K562 (cell line): ENCODE results near the gene DIPK1B. TPM values are rescaled to one million over a fixed set of nuclear protein-coding genes. Genes with fewer than 3 reads are reported as not detected.

Source experiments
- ATAC-seq: fragments of 200-7000 bp; cut with Tn5 transposase; 3 replicates; pipeline ENCODE4 v1.9.1; 2020; ENCODE audit warnings: moderate library complexity
- BruUV-seq: library from RNA; stranded (reverse); fragments of 400-500 nt; replicated peaks from 2 replicates; lab custom pipeline; 2021; lab: Mats Ljungman, UMichigan
- CTCF ChIA-PET: fragments of 300-600 bp; formaldehyde crosslinking; extraction: SDS; loops from one replicate; lab custom pipeline; 2021; ENCODE audit warnings: low intra/inter-chr PET ratio; lab: Yijun Ruan, JAX
- POLR2A ChIA-PET: fragments of 300-600, 350-650 bp; sonication (Branson Sonifier 250); formaldehyde crosslinking; extraction: SDS; loops from one replicate; lab custom pipeline; 2021; ENCODE audit warnings: antibody characterized with exemption, inconsistent platforms; lab: Yijun Ruan, JAX
- DNase-seq, 4 experiments: peaks; one replicate each; pipeline versions ENCODE4 v3.0.0 to v3.0.0-alpha.2; 2011 to 2018; ENCODE audit warnings: low spot score in 3 of 4, mixed read lengths in 3 of 4; ENCODE audit errors: extremely low read depth in 1 of 4
- FAIRE-seq: peaks from 2 replicates; lab custom pipeline; 2011; peaks lifted over from hg19 to GRCh38; lab: Jason Lieb, UNC
- H2AFZ ChIP-seq: 2 replicates; pipeline ENCODE4 v1.6.0; 2011; ENCODE audit warnings: low read depth, low read length, control low read depth, inconsistent platforms
- H3K27ac ChIP-seq: fragments of 200-600 bp; 3 replicates; pipeline ENCODE4 v1.8.0; 2011; ENCODE audit warnings: low read depth, mild to moderate bottlenecking, control low read depth, inconsistent platforms, low read length, moderate library complexity, mixed read lengths; ENCODE audit errors: extremely low read depth
- H3K27me3 ChIP-seq, 2 experiments: fragments of 300-600 bp in 1 of 2; 2 replicates in 1 of 2; 3 replicates in 1 of 2; pipeline versions ENCODE4 v1.6.0 to v1.8.0; 2011; ENCODE audit warnings: inconsistent platforms in 2 of 2, low read length in 2 of 2, mild to moderate bottlenecking in 1 of 2, mixed read lengths in 1 of 2, moderate library complexity in 1 of 2; ENCODE audit not compliant: control insufficient read depth in 2 of 2, insufficient read depth in 2 of 2
- H3K36me3 ChIP-seq: fragments of 300-600 bp; 3 replicates; pipeline ENCODE4 v1.8.0; 2011; ENCODE audit warnings: mild to moderate bottlenecking, low read length, inconsistent platforms; ENCODE audit not compliant: control insufficient read depth, insufficient read depth
- H3K4me1 ChIP-seq, 2 experiments: fragments of 200-600 bp in 1 of 2; replicated peaks in 1 of 2; 2 replicates in 1 of 2; 3 replicates in 1 of 2; pipeline versions ENCODE4 v1.5.1 to v1.8.0; 2011; ENCODE audit warnings: inconsistent platforms in 2 of 2, low read length in 2 of 2, mild to moderate bottlenecking in 1 of 2, mixed read lengths in 1 of 2, moderate library complexity in 1 of 2; ENCODE audit not compliant: control insufficient read depth in 2 of 2, insufficient read depth in 2 of 2
- H3K4me2 ChIP-seq: 2 replicates; pipeline ENCODE4 v1.6.1; 2011; ENCODE audit warnings: low read length, control low read depth, inconsistent platforms, mixed read lengths; ENCODE audit not compliant: insufficient read depth
- H3K4me3 ChIP-seq: fragments of 200-600 bp; sonication (generic), shearing (Covaris generic); 2 replicates; pipeline ENCODE4 v1.5.1; 2016; ENCODE audit warnings: control low read depth, inconsistent platforms
- H3K79me2 ChIP-seq: fragments of 200-600 bp; 3 replicates; pipeline ENCODE4 v1.8.0; 2011; ENCODE audit warnings: low read length, inconsistent platforms; ENCODE audit not compliant: control insufficient read depth, insufficient read depth
- H3K9ac ChIP-seq, 2 experiments: 2 replicates each; pipeline versions ENCODE4 v1.6.0 to v1.6.1; 2011; ENCODE audit warnings: low read depth in 2 of 2, low read length in 2 of 2, control low read depth in 1 of 2, inconsistent platforms in 1 of 2, mild to moderate bottlenecking in 1 of 2, mixed read lengths in 1 of 2; ENCODE audit not compliant: insufficient read depth in 1 of 2
- H3K9me1 ChIP-seq: one replicate; pipeline ENCODE4 v1.6.0; 2011; ENCODE audit warnings: inconsistent platforms, mild to moderate bottlenecking, low read length, moderate library complexity; ENCODE audit not compliant: control insufficient read depth, insufficient read depth
- H3K9me3 ChIP-seq: replicated peaks from 2 replicates; pipeline ENCODE4 v1.5.1; 2011; ENCODE audit warnings: low read depth, low read length, inconsistent platforms; ENCODE audit not compliant: control insufficient read depth, insufficient read depth
- H4K20me1 ChIP-seq: replicated peaks from 2 replicates; pipeline ENCODE4 v1.6.1; 2011; ENCODE audit warnings: low read length, inconsistent platforms, mixed read lengths; ENCODE audit not compliant: control insufficient read depth, insufficient read depth
- C11orf30 ChIP-seq: fragments of 450-650 bp; IDR thresholded peaks from 2 replicates; pipeline ENCODE4 v1.6.1; 2016; ENCODE audit warnings: low read depth, mild to moderate bottlenecking
- CAMTA2 ChIP-seq: fragments of 250-450 bp; sonication (Bioruptor Pico); conservative IDR thresholded peaks from 2 replicates; pipeline ENCODE4 v1.5.1; 2022
- DNMT1 ChIP-seq: fragments of 450-650 bp; IDR thresholded peaks from 2 replicates; pipeline ENCODE4 v1.6.1; 2016; ENCODE audit warnings: antibody characterized with exemption, mild to moderate bottlenecking
- FOSL1 ChIP-seq: fragments of 200-800 bp; sonication (Bioruptor generic); conservative IDR thresholded peaks from 2 replicates; pipeline ENCODE4 v1.6.1; 2016; ENCODE audit warnings: missing genetic modification characterization, missing compliant biosample characterization
- HLTF ChIP-seq: fragments of 450-650 bp; IDR thresholded peaks from 2 replicates; pipeline ENCODE4 v1.6.1; 2016
- KHSRP ChIP-seq: fragments of 450-650 bp; IDR thresholded peaks from 2 replicates; pipeline ENCODE4 v1.6.1; 2017
- MCM3 ChIP-seq: fragments of 450-650 bp; IDR thresholded peaks from 2 replicates; pipeline ENCODE4 v1.6.1; 2016
- NFXL1 ChIP-seq: fragments of 450-650 bp; formaldehyde crosslinking; IDR thresholded peaks from 2 replicates; pipeline ENCODE4 v1.4.0; 2021; ENCODE audit warnings: mild to moderate bottlenecking
- PRMT5 ChIP-seq: sonication (generic); formaldehyde crosslinking; IDR thresholded peaks from 2 replicates; pipeline ENCODE4 v1.5.0; 2020; ENCODE audit warnings: missing genetic modification reagents
- TAF9B ChIP-seq: fragments of 450-650 bp; IDR thresholded peaks from 2 replicates; pipeline ENCODE4 v1.6.1; 2018; ENCODE audit warnings: mild to moderate bottlenecking; ENCODE audit not compliant: partially characterized antibody
- TRIM28 ChIP-seq: fragments of 450-650 bp; IDR thresholded peaks from 2 replicates; pipeline ENCODE4 v1.6.1; 2017
- ZC3H8 ChIP-seq: fragments of 450-650 bp; IDR thresholded peaks from 2 replicates; pipeline ENCODE4 v1.6.1; 2017
- ZNF253 ChIP-seq: fragments of 250-450 bp; sonication (Bioruptor Pico); conservative IDR thresholded peaks from 2 replicates; pipeline ENCODE4 v1.6.1; 2021; ENCODE audit warnings: mild to moderate bottlenecking
- WGBS: fragments of 100-300 bp; shearing (Covaris generic); methylation state at CpG from one replicate; pipeline ENCODE4 v1.1.6; 2016; ENCODE audit warnings: low coverage, mixed read lengths; ENCODE audit not compliant: insufficient coverage; ENCODE audit errors: missing lambda C conversion rate; 5-methylcytosine and 5-hydroxymethylcytosine counted together
- in situ Hi-C: fragments of 300-500 bp; cut with MboI; formaldehyde crosslinking; loops from 4 replicates; pipeline ENCODE4 v1.15.0; 2018; ENCODE audit warnings: inconsistent platforms, mixed read lengths
- intact Hi-C: fragments of 100-400 bp; cut with micrococcal nuclease; formaldehyde crosslinking; loops from 2 replicates; pipeline ENCODE4 v1.14.2; 2022
- polyA plus RNA-seq, 8 experiments: library from polyadenylated mRNA; depleted of rRNA in 4 of 8; stranded (reverse) in 5 of 8; unstranded in 3 of 8; fragments of >200 nt; fragmentation: Nextera tagmentation in 2 of 8; fragmentation: Illumina TruSeq in 1 of 8; extraction: Ambion mirVana in 2 of 8; extraction: Trizol in 1 of 8; gene quantifications; 2 replicates each; pipeline versions ENCODE4 v1.2.1 to v1.2.3, GENCODE V29; 2011 to 2014; ENCODE audit warnings: inconsistent platforms in 1 of 8, missing spikeins in 1 of 8
- total RNA-seq, 7 experiments: library from RNA; depleted of rRNA in 6 of 7; stranded (reverse); fragments of >200 nt in 6 of 7; fragmentation: Illumina TruSeq in 2 of 7; extraction: Trizol in 2 of 7; gene quantifications; 2 replicates each; pipeline versions ENCODE4 v1.2.1 to v1.2.3, GENCODE V29; 2011 to 2021; ENCODE audit warnings: low replicate concordance in 1 of 7
- TF ChIP-seq, protein P1 (sequence below), 2 experiments: fragments of 200-800 bp in 1 of 2; sonication (Bioruptor generic) in 1 of 2; sonication (generic) in 1 of 2; formaldehyde crosslinking in 1 of 2; IDR thresholded peaks in 1 of 2; conservative IDR thresholded peaks in 1 of 2; 2 replicates each; pipeline versions ENCODE4 v1.5.0 to v1.6.1; 2016 to 2020; ENCODE audit warnings: missing compliant biosample characterization in 1 of 2, missing genetic modification characterization in 1 of 2, missing genetic modification reagents in 1 of 2
- TF ChIP-seq, protein P2 (sequence below): sonication (generic); formaldehyde crosslinking; IDR thresholded peaks from 2 replicates; pipeline ENCODE4 v1.8.0; 2022; ENCODE audit warnings: mild to moderate bottlenecking, missing genetic modification reagents, borderline replicate concordance

The DIPK1B gene
- total and polyA plus RNA-seq, 9 of the 15 experiments (the other 6 are each of a cell fraction or from before 2014, with no cell fraction given), result 0.08 to 22.3 (median 5.9) TPM

GRCh38 chr9:136700959-136701667, 11.3 kb upstream of the DIPK1B start (continued):
- TF ChIP-seq, protein P1, sequence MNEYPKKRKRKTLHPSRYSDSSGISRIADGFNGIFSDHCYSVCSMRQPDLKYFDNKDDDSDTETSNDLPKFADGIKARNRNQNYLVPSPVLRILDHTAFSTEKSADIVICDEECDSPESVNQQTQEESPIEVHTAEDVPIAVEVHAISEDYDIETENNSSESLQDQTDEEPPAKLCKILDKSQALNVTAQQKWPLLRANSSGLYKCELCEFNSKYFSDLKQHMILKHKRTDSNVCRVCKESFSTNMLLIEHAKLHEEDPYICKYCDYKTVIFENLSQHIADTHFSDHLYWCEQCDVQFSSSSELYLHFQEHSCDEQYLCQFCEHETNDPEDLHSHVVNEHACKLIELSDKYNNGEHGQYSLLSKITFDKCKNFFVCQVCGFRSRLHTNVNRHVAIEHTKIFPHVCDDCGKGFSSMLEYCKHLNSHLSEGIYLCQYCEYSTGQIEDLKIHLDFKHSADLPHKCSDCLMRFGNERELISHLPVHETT (CRISPR knock-in tag; conservative IDR thresholded peaks at IDR 0.05 in 1 of 2, IDR thresholded peaks at IDR 0.05 in 1 of 2), result no peak

DNA sequence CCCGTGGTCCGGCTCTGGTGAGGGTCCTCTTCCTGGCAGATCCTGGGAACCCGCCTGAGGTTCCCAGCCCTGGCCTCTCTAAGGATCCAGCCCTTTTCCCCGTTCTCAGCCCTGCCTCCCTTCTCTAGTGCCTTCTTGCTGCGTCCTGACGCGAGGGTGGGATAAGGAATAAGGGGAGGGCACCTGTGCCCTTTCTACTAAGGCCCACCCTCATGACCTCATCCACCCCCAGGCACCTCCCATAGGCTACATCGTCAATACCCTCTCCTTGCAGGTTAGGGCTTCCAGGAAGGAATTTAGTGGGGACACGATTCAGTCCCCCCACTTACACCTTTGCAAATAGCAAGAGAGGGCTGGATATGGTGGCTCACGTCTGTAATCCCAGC, 10.7 kb upstream of the DIPK1B start:
- no peak for FAIRE-seq
- in situ Hi-C loops, result no loop called here
- no peak overlapping the region for H3K4me2 ChIP-seq
- H3K4me1 ChIP-seq, result peaks cover 12 to 22% of the 10 kb centered on the region in 2 experiments; a peak in 4 of 5 replicates
- H3K27me3 ChIP-seq, result no peaks in the 10 kb centered on the region
- ChIA-PET CTCF (no interaction called here), POLR2A (no interaction called here)
- H3K4me3 ChIP-seq, result no peak overlapping the region
- H4K20me1 ChIP-seq, result no peaks in the 10 kb centered on the region
- H3K9ac ChIP-seq, result peak overlapping the region; percentile 51 to 86; a peak in 3 of 4 replicates
- TF ChIP-seq TRIM28 (no peak), PRMT5 (CRISPR knock-in tag) (no peak), KHSRP (no peak), ZC3H8 (no peak), HLTF (no peak), FOSL1 (no peak), ZNF253 (CRISPR knock-in tag) (no peak), DNMT1 (no peak), C11orf30 (no peak), MCM3 (no peak), CAMTA2 (CRISPR knock-in tag) (no peak), TAF9B (no peak), NFXL1 (no peak)
- TF ChIP-seq, protein P2, sequence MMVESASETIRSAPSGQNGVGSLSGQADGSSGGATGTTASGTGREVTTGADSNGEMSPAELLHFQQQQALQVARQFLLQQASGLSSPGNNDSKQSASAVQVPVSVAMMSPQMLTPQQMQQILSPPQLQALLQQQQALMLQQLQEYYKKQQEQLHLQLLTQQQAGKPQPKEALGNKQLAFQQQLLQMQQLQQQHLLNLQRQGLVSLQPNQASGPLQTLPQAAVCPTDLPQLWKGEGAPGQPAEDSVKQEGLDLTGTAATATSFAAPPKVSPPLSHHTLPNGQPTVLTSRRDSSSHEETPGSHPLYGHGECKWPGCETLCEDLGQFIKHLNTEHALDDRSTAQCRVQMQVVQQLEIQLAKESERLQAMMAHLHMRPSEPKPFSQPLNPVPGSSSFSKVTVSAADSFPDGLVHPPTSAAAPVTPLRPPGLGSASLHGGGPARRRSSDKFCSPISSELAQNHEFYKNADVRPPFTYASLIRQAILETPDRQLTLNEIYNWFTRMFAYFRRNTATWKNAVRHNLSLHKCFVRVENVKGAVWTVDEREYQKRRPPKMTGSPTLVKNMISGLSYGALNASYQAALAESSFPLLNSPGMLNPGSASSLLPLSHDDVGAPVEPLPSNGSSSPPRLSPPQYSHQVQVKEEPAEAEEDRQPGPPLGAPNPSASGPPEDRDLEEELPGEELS (CRISPR knock-in tag), result no peak
- intact Hi-C loops, result no loop called here
- no peak for DNase-seq
- H3K79me2 ChIP-seq, result no peaks in the 10 kb centered on the region
- H3K27ac ChIP-seq, result no peak overlapping the region
- WGBS, result 71% methylated on average over 9 of the region's 10 CpGs
- H2AFZ ChIP-seq, result peak overlapping the region; percentile 96; the same call in 1 of the 2 replicates
- no TSS peak for BruUV-seq
- no peaks in the 10 kb centered on the region for H3K36me3 ChIP-seq
- no peaks in the 10 kb centered on the region for H3K9me1 ChIP-seq
- no peak; the same call in 2 of the 3 replicates for ATAC-seq
- H3K9me3 ChIP-seq, result no peaks in the 10 kb centered on the region
